Retinal pigment epithelial cell (primary cell): ENCODE measurements around the gene ZBTB25.

Experiments
- DNase-seq: peaks from one replicate; pipeline ENCODE4 v3.0.0-alpha.2; 2010; ENCODE audit warnings: low read depth
- H3K4me3 ChIP-seq: 2 replicates; pipeline ENCODE4 v1.5.1; 2011; ENCODE audit warnings: mild to moderate bottlenecking, low read length, control low read depth, moderate library complexity
- TF ChIP-seq, protein P1 (sequence below): conservative IDR thresholded peaks from 2 replicates; pipeline ENCODE4 v1.5.1; 2011; ENCODE audit warnings: low read depth, low read length, control low read depth, inconsistent platforms

ZBTB25 gene

DNA sequence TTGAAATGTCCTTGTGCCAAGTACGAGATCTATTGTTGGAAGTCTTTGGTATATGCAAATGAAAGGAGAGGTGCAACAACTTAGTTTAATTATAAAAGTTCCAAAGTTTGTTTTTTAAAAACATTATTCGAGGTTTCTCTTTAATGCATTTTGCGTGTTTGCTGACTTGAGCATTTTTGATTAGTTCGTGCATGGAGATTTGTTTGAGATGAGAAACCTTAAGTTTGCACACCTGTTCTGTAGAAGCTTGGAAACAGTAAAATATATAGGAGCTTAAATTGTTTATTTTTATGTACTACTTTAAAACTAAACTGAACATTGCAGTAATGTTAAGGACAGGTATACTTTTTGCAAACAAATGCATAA lies 39.2 kb upstream of the ZBTB25 start:
- TF ChIP-seq, protein P1, sequence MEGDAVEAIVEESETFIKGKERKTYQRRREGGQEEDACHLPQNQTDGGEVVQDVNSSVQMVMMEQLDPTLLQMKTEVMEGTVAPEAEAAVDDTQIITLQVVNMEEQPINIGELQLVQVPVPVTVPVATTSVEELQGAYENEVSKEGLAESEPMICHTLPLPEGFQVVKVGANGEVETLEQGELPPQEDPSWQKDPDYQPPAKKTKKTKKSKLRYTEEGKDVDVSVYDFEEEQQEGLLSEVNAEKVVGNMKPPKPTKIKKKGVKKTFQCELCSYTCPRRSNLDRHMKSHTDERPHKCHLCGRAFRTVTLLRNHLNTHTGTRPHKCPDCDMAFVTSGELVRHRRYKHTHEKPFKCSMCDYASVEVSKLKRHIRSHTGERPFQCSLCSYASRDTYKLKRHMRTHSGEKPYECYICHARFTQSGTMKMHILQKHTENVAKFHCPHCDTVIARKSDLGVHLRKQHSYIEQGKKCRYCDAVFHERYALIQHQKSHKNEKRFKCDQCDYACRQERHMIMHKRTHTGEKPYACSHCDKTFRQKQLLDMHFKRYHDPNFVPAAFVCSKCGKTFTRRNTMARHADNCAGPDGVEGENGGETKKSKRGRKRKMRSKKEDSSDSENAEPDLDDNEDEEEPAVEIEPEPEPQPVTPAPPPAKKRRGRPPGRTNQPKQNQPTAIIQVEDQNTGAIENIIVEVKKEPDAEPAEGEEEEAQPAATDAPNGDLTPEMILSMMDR, result no peak
- H3K4me3 ChIP-seq, result no peak overlapping the region
- DNase-seq, result no peak

DNA sequence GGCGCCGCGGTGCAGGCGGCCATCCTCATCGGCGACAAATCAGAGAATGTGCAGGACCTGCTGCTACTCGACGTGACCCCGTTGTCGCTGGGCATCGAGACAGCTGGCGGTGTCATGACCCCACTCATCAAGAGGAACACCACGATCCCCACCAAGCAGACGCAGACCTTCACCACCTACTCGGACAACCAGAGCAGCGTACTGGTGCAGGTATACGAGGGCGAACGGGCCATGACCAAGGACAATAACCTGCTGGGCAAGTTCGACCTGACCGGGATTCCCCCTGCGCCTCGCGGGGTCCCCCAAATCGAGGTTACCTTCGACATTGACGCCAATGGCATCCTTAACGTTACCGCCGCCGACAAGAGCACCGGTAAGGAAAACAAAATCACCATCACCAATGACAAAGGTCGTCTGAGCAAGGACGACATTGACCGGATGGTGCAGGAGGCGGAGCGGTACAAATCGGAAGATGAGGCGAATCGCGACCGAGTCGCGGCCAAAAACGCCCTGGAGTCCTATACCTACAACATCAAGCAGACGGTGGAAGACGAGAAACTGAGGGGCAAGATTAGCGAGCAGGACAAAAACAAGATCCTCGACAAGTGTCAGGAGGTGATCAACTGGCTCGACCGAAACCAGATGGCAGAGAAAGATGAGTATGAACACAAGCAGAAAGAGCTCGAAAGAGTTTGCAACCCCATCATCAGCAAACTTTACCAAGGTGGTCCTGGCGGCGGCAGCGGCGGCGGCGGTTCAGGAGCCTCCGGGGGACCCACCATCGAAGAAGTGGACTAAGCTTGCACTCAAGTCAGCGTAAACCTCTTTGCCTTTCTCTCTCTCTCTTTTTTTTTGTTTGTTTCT lies 38.6 kb upstream of the ZBTB25 start:
- TF ChIP-seq, protein P1, result no peak
- H3K4me3 ChIP-seq, result peak overlapping the region; percentile 18
- DNase-seq, result no peak

DNA sequence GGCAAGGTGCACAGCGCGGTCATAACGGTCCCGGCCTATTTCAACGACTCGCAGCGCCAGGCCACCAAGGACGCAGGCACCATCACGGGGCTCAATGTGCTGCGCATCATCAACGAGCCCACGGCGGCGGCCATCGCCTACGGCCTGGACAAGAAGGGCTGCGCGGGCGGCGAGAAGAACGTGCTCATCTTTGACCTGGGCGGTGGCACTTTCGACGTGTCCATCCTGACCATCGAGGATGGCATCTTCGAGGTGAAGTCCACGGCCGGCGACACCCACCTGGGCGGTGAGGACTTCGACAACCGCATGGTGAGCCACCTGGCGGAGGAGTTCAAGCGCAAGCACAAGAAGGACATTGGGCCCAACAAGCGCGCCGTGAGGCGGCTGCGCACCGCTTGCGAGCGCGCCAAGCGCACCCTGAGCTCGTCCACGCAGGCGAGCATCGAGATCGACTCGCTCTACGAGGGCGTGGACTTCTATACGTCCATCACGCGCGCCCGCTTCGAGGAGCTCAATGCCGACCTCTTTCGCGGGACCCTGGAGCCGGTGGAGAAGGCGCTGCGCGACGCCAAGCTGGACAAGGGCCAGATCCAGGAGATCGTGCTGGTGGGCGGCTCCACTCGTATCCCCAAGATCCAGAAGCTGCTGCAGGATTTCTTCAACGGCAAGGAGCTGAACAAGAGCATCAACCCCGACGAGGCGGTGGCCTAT lies 37.8 kb upstream of the ZBTB25 start:
- no peak overlapping the region for H3K4me3 ChIP-seq
- DNase-seq, result no peak
- TF ChIP-seq, protein P1, result no peak

DNA sequence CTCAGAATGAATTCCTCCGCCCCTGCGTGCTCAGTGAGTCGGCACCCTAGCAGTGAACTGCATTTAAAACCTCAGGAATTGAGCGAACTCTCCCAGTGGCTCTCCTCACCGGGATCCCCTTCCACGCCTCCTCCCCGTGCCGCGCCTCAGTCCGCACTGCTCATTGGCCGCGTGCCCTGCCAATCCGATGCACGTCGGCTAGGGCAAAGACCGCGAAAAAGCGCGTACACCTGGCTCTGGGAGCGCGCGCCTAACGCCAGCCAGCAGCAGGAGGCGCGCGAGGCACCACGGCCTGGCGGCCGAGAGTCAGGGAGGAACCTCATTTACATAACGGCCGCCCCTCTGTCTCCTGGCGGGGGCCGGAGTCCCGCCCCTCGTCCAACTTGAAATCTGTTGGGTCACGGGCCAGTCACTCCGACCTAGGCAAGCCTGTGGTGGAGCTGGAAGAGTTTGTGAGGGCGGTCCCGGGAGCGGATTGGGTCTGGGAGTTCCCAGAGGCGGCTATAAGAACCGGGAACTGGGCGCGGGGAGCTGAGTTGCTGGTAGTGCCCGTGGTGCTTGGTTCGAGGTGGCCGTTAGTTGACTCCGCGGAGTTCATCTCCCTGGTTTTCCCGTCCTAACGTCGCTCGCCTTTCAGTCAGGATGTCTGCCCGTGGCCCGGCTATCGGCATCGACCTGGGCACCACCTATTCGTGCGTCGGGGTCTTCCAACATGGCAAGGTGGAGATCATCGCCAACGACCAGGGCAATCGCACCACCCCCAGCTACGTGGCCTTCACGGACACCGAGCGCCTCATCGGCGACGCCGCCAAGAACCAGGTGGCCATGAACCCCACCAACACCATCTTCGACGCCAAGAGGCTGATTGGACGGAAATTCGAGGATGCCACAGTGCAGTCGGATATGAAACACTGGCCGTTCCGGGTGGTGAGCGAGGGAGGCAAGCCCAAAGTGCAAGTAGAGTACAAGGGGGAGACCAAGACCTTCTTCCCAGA lies 36.9 kb upstream of the ZBTB25 start, which contains the start of gene HSPA2:
TSS of gene HSPA2 (plus strand) at position 534 of the 995 bp plus-strand sequence. CDS start at position 643, 109 bp downstream.
- DNase-seq, result peak; percentile 99
- peak within 1 kb of the TSS; percentile 61 for H3K4me3 ChIP-seq
- TF ChIP-seq, protein P1, result peak; percentile 81

DNA sequence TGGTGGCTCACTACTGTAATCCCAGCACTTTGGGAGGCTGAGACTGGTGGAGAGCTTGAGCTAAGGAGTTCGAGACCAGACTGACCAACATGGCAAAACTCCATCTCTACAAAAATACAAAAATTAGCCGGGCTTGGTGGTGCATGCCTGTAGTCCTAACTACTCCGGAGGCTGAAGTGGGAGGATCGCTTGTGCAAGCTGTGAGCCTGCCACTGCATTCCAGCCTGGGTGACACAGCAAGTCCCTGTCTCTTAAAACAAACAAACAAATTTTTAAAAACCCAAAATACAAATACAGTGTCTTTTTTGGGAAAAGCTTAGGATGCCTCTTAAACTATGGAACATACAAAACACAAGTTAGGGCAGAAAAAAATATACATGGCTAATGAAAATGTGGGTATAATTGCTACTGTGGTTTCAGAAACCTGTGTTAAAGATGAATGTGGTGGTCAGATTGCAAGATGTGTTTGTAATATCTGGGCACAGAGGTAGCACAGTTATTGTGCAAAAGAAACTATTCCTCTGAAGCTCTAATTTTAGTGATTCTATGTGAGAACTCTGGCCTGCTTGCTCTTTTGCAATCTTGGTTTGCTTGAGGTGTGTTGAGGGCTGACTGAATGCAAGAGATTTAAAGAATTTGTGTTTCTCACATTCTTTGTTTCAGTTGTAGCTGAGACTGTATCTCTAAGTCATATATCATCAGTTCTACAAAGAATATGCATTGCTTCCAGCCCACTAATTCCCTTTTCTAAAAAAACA lies 33.0 kb upstream of the ZBTB25 start:
- DNase-seq, result no peak
- TF ChIP-seq, protein P1, result no peak
- no peak overlapping the region for H3K4me3 ChIP-seq

DNA sequence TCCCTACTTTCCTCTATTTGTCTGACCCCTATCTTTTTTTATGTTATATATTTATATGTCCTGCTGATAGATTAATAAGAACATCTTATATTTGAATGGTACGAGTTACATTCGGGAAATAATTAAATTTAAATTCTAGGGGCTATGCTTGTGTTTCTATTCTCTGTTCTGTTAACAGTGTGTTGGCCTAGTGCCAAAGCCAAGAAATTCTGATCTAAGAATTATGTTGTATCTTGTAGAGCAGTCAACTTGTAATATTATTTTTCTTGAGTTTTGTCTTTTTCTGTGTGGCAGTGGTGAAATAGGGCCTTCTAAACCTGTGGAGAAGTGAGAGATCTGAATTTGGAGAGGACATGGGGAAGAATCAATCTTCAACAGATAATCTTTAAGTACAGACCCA lies 27.9 kb upstream of the ZBTB25 start:
- TF ChIP-seq, protein P1, result no peak
- no peak for DNase-seq
- no peak overlapping the region for H3K4me3 ChIP-seq
